ENCODE results near the gene ADD1.
"Not testable (repeated sequence)": the region's sequence is repeated elsewhere in the genome, so short reads cannot be mapped to it uniquely, and the experiment has no call there.

The ADD1 gene

GRCh38 chr4:2937986-2938385, 94.3 kb downstream of the ADD1 start:
- DNase-seq = no peak

GRCh38 chr4:2938411-2938810, 94.8 kb downstream of the ADD1 start:
- not testable (repeated sequence) for DNase-seq

- DNase-seq = no peak
These were observed 95.3 kb downstream of the ADD1 start for GRCh38 chr4:2938906-2939305.

- no peak for DNase-seq
These were observed 96.0 kb downstream of the ADD1 start for GRCh38 chr4:2939383-2940243.

- no peak for DNase-seq
These were observed 96.9 kb downstream of the ADD1 start for GRCh38 chr4:2940267-2941137.

- no peak for DNase-seq
These were observed 97.7 kb downstream of the ADD1 start for GRCh38 chr4:2941138-2942036.

- no peak for DNase-seq
These were observed 98.4 kb downstream of the ADD1 start for GRCh38 chr4:2942037-2942531.

- no peak for DNase-seq
These were observed 99.1 kb downstream of the ADD1 start for GRCh38 chr4:2942532-2943363.

GRCh38 chr4:2943364-2944090, 99.9 kb downstream of the ADD1 start:
- no peak for DNase-seq

GRCh38 chr4:2944091-2944482, 100.4 kb downstream of the ADD1 start:
- DNase-seq = no peak

GRCh38 chr4:2944586-2945526, 101.2 kb downstream of the ADD1 start:
- DNase-seq = no peak

- DNase-seq = not testable (repeated sequence)
These were observed 102.3 kb downstream of the ADD1 start for GRCh38 chr4:2945619-2946604.

GRCh38 chr4:2946812-2947600, 103.4 kb downstream of the ADD1 start:
- no peak for DNase-seq

- DNase-seq = no peak
These were observed 104.3 kb downstream of the ADD1 start for GRCh38 chr4:2947926-2948325.

- DNase-seq = no peak
These were observed 105.5 kb downstream of the ADD1 start for GRCh38 chr4:2948895-2949781.

- no peak for DNase-seq
These were observed 106.1 kb downstream of the ADD1 start for GRCh38 chr4:2949782-2950125.
